ENCODE data around the gene STK32B.
"Not testable (repeated sequence)": the region's sequence is repeated elsewhere in the genome, so short reads cannot be mapped to it uniquely, and the experiment has no call there.

Gene STK32B

DNA sequence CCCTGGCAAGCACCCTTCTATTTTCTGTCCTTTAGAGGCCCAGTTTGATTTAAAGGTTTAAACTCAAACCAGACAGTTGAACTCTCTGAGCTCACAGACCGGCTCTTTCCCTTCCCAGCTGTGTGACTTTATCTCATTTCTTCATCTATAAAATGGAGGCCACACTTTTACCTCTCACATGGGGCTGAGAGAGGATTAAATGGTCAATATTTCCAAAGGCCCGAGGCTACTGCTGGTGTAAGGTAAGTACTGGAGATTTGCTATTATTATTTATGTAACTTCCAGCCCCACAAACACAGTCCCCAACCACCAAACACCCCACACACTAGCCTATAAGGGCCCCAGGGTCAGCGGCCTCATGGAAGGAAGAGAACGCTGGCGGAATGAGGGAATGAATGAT lies 18.5 kb upstream of the STK32B start:
- DNase-seq, result no peak

DNA sequence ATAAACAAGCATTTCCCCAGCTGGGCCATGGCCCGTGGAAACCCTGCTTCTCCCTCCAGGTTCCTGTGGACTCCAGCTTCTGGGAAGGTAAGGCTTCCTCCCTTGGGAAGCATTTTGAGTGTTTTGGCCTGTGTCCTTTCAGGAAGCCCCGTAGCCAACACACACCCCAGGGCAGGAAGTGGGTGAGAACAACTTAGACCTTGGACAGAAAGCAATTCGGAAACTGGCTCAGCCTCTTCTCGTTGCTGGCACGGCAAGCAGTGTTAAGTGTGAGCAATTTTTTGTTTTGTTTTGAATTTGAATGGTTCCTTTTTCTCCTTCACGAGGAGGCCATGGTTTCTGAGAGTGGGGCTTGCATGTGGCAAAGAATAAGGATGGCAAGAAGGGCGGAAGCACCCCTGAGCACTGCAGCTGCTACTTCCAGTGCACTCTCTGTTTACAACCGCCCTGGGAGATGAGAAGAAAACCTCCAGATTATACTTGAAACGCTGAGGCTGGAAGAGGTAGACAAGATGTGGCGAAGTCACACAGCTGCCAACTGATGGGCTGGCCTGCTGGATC lies 17.9 kb upstream of the STK32B start:
- no peak for DNase-seq

DNA sequence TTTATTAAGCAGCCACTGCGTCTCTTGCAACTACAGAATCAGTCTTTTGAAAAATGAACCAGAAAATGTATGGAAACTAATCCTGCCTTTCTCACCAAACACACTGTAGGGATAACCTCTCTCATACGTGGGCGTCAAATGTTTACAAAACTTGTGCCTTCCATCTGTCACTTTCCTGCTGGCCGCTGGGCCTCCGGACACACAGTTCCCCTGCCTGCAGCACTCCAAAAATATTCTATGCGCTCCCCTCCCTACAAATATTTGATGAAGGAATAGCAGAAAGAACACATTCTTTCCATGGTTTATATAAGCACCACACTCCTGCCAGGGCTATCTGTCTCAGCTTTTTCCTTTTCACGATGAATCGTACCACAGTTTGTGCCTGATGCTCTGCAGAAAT lies 17.1 kb upstream of the STK32B start:
- DNase-seq, result no peak

DNA sequence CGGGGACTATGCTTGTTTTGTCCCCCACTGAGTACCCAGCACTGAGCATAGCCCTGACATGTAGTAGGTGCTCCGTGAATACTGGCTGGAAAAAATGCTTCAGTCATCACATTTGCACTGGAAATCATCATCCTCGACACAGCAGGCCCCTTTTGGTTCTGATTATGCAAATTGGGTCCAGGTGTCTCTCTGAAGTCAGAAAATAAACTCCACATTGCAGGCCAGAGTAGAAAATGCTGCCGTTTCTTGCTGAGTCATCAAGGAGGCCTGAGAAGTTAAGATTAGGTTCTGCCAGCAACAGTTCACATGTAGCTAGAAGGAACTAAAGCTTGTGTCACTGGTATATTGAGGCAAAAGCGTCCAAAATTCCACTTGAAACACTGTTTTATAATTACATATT lies 15.0 kb upstream of the STK32B start:
- DNase-seq, result no peak

DNA sequence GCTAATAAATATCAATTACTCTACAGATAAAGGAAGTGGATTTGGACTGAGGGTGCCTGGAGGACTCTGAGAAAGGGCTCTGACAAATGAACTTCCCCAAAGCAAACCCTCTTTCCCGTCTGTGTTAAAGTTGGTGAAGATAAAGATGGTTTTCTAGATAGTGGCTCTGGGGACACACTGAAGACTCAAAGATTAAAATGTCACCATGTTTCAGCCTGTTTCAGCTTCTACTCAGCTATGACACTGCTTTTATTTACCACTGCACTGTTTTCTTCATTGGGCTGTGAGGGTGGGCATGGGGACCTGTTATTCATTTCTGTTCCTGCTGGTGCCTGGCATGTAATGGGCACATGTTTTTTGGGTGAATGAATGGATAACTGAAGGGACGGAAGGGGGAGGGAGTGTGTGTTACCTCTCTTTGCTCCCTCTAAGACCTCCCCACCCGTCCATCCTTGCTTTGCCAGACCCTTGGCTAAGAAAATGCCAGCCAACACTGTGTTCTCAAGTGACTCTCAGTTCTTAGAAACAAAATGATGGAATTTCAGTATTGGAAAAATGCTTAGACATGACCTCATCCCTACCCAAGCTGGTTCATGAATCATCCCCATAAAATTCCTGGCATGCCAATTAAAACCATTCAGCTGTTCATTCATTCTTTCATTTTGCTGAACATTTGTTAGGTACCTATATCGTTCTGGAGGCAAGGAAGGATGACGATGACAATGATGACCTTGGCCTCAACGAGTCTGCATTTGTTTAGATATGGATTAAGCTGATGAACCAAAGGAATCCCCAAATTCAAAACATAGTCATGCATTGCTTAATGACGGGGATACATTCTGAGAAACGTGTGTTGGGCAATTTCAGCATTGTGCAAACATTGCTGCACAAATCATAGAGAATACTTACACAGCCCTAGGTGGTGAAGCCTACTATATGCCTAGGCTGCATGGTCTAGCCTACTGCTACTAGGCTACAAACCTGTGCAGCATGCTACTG lies 13.4 kb upstream of the STK32B start:
- peak; percentile 20 for DNase-seq

DNA sequence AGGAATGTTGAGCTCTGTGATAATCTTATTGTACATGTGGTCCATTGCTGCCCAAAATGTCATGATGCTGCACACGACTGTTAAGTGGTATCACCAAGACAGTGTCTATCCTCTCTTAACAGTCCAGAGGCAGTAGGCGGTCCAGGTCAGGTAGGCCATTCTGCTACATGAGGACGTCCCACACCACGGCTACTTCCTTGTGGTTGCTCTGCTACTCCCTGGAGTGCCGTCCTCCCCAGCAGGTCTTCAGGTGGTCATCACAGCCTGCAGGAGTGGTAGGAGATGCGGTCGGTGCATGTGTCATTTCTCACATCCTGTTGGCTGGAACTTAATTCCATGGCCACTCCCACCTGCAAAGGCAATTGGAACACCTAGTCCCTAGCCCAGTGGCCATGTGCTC lies 11.5 kb upstream of the STK32B start:
- no peak for DNase-seq

DNA sequence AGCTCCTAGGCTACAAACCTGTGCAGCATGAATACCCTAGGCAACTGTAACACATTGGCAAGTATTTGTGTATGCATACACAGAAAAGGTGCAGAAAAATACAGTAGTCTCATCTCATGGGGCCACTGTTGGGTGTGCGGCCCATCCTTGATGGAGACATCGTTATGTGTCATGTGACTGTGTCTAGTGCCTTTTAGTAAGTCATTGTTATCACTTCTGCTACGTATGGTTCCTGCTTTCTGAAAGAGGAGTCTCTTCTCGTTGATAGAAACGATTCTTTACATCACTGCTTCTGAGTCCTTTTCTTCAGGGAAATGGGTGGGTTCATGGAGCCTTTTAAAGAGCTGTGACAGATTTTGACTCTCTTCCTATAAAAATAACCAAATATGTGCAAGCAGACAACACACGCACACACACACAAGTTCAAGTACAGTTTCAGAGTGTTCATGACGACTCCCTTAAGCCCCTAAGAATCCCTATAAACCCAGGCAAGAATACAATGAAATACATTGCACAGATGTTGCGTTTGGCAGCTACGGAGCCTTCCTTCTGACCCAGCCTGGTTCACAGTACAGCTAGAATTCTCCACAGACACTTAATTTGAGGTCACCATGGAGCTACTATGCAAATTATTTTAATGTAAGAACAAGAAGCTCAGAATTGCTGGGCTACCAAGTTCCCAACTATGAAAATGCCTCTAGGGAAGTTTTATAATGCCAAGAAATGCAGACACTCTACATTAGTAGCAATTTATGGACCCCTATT lies 10.2 kb upstream of the STK32B start:
- DNase-seq, result no peak

DNA sequence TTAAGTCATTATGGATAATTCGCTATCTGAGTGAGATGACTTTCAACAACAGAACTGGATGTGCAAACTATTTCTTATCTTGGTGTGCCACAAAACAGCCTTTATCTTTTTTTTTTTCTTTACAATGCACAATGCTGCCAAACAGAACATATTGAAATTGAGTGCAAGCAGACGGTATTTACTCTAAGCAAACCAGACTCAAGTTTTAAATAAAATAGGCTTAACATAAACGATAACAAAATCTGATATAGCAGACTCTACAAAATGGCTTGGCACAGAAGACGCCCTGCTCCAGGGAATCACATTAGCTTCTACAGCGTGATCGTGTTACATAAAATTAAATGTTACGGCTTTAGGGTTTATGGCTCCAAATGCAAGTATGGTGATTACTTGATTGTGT lies 9.6 kb upstream of the STK32B start:
- DNase-seq, result no peak

DNA sequence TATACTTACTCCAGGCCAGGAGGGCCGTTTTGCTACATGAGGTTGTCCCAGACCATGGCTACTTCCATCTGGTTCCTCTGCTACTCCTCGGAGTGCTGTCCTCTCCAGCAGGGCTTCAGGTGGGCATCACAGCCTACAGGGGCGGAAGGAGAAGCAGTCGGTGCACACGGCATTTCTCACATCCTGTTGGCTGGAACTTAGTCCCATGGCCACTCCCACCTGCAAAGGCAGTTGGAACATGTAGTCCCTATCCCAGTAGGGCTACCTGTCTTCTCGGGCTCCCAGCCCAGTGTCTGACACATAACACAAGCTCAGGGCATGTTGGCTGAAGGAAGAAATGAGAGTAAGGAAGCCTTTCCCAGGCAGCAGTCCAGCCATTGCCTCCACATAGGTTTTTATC lies 7.7 kb upstream of the STK32B start:
- DNase-seq, result no peak

DNA sequence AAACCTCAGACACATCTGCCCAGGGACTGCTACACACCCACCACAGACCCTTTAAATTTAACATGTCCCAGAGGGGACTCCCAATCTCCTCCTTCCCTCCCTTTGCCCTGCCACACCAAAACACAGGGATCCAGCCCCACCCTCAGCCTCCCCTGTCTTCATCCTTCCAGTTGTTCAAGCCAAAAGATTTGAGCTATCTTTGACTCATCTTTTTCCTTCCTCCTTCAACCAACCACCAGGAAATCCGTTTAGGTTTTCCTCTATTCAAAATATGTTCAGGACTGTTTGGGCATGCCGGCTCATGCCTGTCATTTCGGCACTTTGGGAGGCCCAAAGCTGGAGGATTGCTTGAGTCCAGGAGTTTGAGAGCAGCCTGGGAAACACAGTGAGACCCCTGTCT lies 6.9 kb upstream of the STK32B start:
- no peak for DNase-seq

DNA sequence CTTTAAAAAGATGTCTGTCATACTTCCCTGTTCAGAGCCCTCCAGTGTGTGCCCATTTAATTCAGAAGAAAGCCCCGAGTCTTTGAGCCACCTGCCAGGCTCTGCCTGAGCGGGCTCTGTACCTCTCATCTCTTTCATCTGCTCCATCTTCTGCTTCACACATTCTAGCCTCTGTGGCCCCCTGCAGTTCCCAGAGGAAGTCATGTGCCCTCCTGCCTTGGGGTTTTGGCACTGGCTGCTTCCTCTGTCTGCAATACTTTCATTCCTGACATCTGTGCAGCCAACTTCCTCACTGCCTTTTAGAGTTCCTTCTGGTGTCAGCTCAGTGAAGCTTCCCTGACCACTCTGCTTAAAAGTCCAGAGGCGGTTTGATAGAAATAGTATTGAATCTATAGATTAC lies 6.2 kb upstream of the STK32B start:
- peak; percentile 24 for DNase-seq

DNA sequence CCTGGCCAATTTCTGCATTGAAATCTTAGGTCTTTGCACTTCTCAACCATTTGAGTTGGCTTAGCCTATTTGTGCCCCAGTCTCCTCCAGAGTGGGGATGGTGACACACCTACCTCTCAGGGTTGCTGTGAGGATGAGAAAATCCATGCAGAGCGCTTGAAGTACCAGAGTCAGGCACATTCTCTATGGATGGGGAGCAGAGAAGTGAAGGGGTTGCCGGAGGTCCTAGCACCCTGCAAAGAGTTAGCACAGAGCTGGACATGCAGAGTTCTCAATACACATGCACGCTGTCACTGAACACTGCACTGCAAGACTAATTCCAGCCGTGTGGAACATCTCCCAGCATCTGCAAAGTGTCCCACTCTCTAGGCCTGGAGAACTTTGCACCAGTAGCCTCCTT lies 2.6 kb upstream of the STK32B start:
- DNase-seq, result no peak

DNA sequence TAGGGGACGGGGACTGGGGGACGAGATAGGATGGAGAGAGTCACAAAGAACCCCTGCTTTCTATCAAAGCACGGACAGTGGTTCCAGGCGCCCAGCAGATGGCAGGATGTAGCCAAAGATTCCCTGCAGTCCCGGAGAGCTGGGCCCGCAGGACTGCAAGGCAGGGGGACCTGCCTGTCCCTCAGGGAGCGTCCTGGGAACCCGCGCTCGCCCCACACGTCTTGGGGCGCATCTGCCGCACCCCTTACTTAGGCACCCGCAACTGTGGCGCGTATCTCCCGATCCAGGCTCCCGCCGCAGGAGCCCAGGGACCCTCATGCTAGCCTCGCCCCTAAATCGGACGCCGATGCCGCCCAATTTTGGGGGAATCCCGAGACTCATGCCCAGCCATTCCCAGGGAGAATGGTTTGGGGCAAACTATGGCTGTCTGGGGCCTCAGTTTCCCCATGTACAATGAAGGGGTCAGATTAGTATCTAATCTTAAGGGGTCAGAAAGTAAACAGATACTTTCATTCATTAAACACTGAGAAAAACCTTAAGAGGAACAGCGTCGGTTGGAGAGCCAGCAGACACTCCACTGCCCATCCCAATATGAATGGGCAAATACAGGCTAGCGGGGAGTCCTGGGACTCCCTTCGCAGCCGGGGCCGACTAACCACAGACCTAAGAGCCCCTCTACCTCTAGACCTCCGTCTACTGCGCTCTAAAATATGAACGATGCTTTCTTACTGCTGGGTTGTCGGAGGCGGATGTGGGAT lies 581 bp upstream of the STK32B start:
- DNase-seq, result peak; percentile 45

DNA sequence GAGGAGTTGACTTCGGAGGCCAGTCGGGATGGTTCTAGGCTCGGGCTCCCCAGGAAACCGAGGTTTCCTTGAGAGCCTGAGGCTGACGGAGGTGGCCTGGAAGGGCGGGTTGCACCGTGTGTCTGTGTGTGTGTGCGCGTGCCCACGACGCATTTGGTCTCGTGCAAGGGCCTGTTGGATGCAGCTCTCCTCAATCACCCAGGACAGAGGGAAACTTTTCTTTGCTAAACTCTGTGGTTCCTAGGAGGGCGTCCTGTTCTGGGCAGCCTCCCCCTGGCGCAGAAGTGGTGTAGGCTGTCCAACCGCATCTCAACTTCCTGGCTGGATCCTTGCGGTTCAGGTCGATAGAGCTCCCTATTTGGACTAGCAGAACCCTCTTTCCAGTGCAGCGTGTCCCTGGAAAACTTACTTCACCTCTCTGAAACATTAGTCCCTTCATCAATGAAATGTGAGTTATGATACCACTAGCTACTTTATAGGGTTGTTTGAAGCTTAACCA lies 973 bp downstream of the STK32B start:
- DNase-seq, result no peak

DNA sequence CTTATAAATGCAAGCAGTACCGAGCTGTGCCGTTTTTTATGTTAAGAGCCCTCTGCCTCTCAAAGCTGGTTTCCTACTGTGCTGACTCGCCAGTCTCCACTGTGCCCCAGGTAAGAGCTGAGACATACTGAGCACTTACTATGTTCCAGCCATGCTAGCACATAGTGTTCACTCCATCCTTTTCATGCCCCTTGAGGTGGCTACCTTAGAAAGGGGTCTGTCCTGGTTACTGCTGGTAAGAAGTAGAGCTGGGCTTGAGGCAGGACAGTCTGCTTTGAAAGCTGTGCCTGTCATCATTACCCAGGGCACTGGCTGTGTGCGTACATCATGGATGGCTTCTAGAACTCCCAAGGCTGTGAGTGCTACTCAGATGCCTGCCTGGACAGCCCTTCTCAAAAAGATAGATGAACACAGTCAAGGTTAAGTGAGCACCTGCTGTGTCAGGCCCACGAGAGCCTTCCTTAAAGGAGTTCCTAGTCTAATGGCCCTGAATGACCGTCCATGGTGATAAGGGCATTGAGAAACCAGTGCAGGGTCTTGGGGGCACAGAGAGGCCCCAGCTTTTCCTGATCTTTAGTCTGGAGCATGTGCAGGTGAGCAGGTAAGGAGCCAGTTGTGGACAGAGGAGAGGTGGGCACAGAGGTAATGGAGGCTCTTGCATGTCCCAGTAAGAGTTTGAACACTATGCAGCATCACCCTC lies 1.6 kb downstream of the STK32B start:
- no peak for DNase-seq

DNA sequence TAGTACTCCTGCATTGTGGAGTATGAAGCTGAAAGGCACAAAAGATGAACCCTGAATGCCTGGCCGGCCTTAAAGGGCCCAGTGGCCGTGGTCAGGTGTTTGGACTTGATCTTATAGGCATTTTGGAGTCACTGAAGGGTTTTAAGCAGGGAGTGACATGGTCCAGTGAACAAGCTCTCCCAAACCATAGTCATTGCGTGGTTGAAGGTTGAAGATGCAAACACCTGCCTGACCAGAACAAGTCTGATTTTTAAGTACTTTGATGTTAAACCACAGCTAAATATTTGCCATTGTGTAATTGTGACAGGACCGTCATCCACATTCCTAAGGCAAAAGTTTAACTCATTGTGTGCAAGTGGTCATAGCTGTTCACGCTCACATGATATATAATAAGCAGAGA lies 3.3 kb downstream of the STK32B start:
- no peak for DNase-seq

DNA sequence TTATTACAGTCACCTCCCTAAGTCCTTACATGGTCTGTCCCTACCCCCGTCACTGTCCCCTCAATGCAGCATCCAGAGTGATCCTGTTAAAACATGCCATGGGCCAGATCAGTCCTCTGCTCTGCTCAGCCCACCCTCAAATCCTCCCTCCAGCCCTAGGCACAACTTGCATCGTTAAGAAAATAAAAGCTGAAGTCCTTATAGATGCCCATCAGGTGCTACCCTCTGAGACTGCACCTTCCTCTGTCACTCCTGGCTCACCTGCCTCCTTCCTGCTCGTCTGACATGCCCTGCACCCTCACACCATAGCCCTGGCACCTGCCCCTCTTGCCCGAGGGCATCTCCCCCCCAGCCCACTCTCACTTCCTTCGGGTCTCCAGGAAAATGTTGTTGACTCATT lies 4.1 kb downstream of the STK32B start:
- DNase-seq, result no peak

DNA sequence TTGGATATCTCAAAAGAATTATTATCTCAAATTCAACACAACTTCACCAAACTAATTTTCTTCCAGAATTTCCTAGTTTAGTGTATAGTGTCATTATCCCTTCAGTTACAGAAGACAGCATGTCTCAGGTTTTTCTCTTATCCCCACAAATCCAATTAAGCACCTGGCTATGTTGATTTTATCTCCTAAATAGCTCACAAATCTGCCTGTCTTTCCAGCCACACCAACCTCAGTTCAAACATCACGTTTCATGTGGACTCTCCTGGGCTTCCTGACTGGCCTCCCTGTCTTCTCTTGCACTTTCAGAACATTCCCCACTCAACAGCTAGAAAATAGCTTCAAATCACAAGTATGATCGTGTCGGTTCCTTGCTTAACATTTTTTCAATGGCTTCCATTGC lies 14.8 kb downstream of the STK32B start:
- DNase-seq, result no peak

DNA sequence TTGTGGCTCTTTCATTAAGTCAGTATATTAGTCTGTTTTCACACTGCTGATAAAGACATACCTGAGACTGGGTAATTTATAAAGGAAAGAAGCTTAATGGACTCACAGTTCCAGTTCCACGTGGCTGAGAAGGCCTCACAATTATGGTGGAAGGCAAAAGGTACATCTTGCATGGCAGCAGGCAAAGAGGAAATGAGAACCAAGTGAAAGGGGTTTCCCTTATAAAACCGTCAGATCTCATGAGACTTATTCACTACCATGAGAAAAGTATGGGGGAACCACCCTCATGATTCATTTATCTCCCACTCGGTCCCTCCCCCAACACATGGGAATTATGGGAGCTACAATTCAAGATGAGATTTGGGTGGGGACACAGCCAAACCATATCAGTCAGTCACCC lies 15.7 kb downstream of the STK32B start:
- DNase-seq, result not testable (repeated sequence)

DNA sequence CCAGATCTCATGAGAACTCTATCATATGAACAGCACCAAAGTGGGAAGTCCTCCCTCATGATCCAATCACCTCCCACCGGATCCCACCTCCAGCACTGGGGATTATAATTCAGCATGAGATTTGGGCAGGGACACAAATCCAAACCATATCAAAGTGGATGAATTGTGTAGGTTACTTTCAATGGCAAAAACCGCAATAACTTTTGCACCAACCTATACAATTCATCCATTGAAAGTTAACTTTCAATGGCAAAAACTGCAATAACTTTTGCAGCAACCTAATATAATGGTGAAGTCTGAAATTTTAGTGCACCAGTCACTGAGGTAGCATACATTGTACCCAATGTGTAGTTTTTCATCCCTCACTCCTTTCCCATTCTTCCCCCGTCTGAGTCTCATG lies 16.6 kb downstream of the STK32B start:
- DNase-seq, result no peak

DNA sequence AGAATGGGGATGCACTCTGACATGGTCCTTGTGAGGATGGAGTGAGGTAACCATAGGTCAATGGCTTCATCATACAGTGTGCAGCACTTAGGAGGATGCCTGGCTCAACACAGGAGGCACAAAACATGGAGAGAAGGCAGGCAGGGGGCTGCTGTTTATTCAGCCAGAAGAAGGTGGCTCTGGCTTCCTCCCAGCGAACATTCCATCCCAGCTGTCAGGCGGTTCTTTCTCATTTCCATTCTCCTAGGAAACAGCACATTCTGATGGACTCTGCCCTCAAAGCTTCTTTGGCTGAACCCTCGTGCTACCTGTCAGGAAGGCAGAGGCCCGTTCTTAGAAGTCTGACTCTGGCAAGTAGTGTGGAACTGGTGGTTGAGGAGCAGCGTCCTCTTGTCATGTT lies 18.6 kb downstream of the STK32B start:
- no peak for DNase-seq

DNA sequence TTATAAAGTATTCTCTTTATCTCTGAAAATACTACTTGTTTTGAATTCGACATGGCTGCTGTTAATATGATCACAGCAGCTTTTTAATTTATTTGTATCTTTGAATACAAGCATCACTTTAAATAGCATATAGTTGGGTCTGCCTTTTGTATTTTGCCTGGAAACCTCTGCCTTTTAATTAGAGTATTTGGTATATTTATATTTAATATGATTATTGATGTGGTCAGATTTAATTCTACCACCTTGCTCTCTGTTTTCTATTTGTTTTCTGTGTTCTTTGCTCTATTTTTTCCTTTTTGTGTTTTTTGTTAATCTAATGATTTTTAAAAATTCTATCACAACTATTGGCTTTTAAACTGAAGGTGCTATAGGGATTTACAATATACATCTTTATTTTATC lies 21.7 kb downstream of the STK32B start:
- DNase-seq, result no peak

Data from CD4-positive, alpha-beta T cell treated with Interferon gamma for 1 hour (primary cell).